K562 (cell line): ENCODE data around the gene PKDCC.

ENCODE experiments used
- CTCF ChIP-seq, 3 experiments: IDR thresholded peaks in 2 of 3; conservative IDR thresholded peaks in 1 of 3; 2 replicates each; pipeline ENCODE4 v1.5.1; 2011 to 2012; ENCODE audit warnings: low read length in 3 of 3, mild to moderate bottlenecking in 3 of 3, control low read depth in 2 of 3, improper control_type of control experiment in 1 of 3, inconsistent platforms in 1 of 3, low read depth in 1 of 3, mixed read lengths in 1 of 3, moderate library complexity in 1 of 3; ENCODE audit not compliant: insufficient read depth in 2 of 3
- E2F3 ChIP-seq: fragments of 250-450 bp; sonication (Bioruptor Pico); IDR thresholded peaks from 2 replicates; pipeline ENCODE4 v1.4.0; 2020; ENCODE audit warnings: mild to moderate bottlenecking
- ELF4 ChIP-seq: fragments of 450-650 bp; formaldehyde crosslinking; IDR thresholded peaks from 2 replicates; pipeline ENCODE4 v1.4.0; 2022; ENCODE audit warnings: missing genetic modification characterization
- GABPA ChIP-seq: fragments of 200-800 bp; sonication (Bioruptor generic); conservative IDR thresholded peaks from 2 replicates; pipeline ENCODE4 v1.6.1; 2016; ENCODE audit warnings: low read depth, missing genetic modification characterization, missing compliant biosample characterization
- GTF2F1 ChIP-seq: IDR thresholded peaks from 2 replicates; pipeline ENCODE4 v1.6.1; 2011; ENCODE audit warnings: low read depth, low read length, improper control_type of control experiment
- KLF10 ChIP-seq: fragments of 250-450 bp; sonication (Bioruptor Pico); IDR thresholded peaks from 2 replicates; pipeline ENCODE4 v1.6.1; 2021; ENCODE audit warnings: matching md5 sums
- MAZ ChIP-seq, 2 experiments: fragments of 450-650 bp in 1 of 2; sonication (generic) in 1 of 2; formaldehyde crosslinking; IDR thresholded peaks in 1 of 2; conservative IDR thresholded peaks in 1 of 2; 2 replicates each; pipeline versions ENCODE4 v1.4.0 to v1.5.0; 2020; ENCODE audit warnings: mild to moderate bottlenecking in 1 of 2, missing genetic modification reagents in 1 of 2
- REST ChIP-seq, 2 experiments: fragments of 450-650 bp; formaldehyde crosslinking in 1 of 2; IDR thresholded peaks; 2 replicates each; pipeline versions ENCODE4 v1.4.0 to v1.6.1; 2014 to 2020; ENCODE audit warnings: mild to moderate bottlenecking in 2 of 2, borderline replicate concordance in 1 of 2, low read depth in 1 of 2
- SMARCA4 ChIP-seq: fragments of 450-650 bp; IDR thresholded peaks from 2 replicates; pipeline ENCODE4 v1.6.1; 2016
- TCF7L2 ChIP-seq: fragments of 150-350 bp; IDR thresholded peaks from 2 replicates; pipeline ENCODE4 v1.6.1; 2016; ENCODE audit warnings: low read depth, mild to moderate bottlenecking, low read length, moderate library complexity
- U2AF1 ChIP-seq: fragments of 200-400 bp; formaldehyde crosslinking; optimal IDR thresholded peaks from 2 replicates; pipeline ENCODE3; 2017; ENCODE audit warnings: mild to moderate bottlenecking, low read depth, low read length, moderate library complexity
- ZNF175 ChIP-seq: fragments of 200-800 bp; sonication (Bioruptor generic); IDR thresholded peaks from 2 replicates; pipeline ENCODE4 v1.6.1; 2016; ENCODE audit warnings: low read depth, mild to moderate bottlenecking, missing genetic modification characterization, missing compliant biosample characterization
- ZNF740 ChIP-seq, 3 experiments: fragments of 200-800 bp in 1 of 3; sonication (Bioruptor generic) in 1 of 3; sonication (generic) in 1 of 3; formaldehyde crosslinking in 1 of 3; IDR thresholded peaks; 2 replicates each; pipeline versions ENCODE4 v1.6.1 to v1.8.0; 2016 to 2022; ENCODE audit warnings: mild to moderate bottlenecking in 2 of 3, missing compliant biosample characterization in 2 of 3, missing genetic modification characterization in 2 of 3, missing genetic modification reagents in 1 of 3

GRCh38 chr2:42085706-42086487, 38.1 kb downstream of the PKDCC start:
- TF ChIP-seq CTCF (IDR thresholded peaks at IDR 0.05 in 2 of 3, conservative IDR thresholded peaks at IDR 0.05 in 1 of 3; ENCODE audit: insufficient read depth in 2 of 3, low read depth in 1 of 3, low read length in 3 of 3) (no peak), E2F3 (CRISPR knock-in tag) (no peak), ZNF740 (CRISPR knock-in tag; IDR thresholded peaks at IDR 0.05) (no peak), ZNF740 (tag; IDR thresholded peaks at IDR 0.05) (no peak), MAZ (CRISPR knock-in tag; conservative IDR thresholded peaks at IDR 0.05 in 1 of 2, IDR thresholded peaks at IDR 0.05 in 1 of 2) (no peak), ELF4 (CRISPR knock-in tag) (no peak), SMARCA4 (no peak), KLF10 (no peak), GTF2F1 (no peak), U2AF1 (no peak), REST (IDR thresholded peaks at IDR 0.05; ENCODE audit: borderline replicate concordance) (no peak), REST (CRISPR knock-in tag; IDR thresholded peaks at IDR 0.05; ENCODE audit: low read depth) (no peak), ZNF175 (CRISPR knock-in tag) (no peak), TCF7L2 (no peak), GABPA (tag) (no peak)
